Immature natural killer cell (primary cell): Measurements from ENCODE around the gene MUC3A. TPM values are rescaled to one million over a fixed set of nuclear protein-coding genes. Genes with fewer than 3 reads are reported as not detected.
A peak's percentile ranks its signal among the peaks of the same experiment; 100 is the strongest.

Source experiments
- DNase-seq, 3 donors: peaks; one replicate each; pipeline ENCODE4 v3.0.0; 2022; ENCODE audit warnings: mixed read lengths in 1 of 3
- H3K27ac Mint-ChIP-seq, 6 donors: one replicate each; pipeline ENCODE4 v1.8.0; 2020; ENCODE audit warnings: mixed read lengths in 6 of 6, mild to moderate bottlenecking in 5 of 6, inconsistent platforms in 4 of 6, moderate library complexity in 3 of 6
- H3K27me3 Mint-ChIP-seq, 3 donors: one replicate each; pipeline ENCODE4 v1.8.0; 2020 to 2021; ENCODE audit warnings: low read depth in 3 of 3, mild to moderate bottlenecking in 3 of 3, mixed read lengths in 3 of 3, moderate library complexity in 3 of 3, inconsistent platforms in 1 of 3
- H3K36me3 Mint-ChIP-seq, 3 donors: one replicate each; pipeline ENCODE4 v1.8.0; 2020; ENCODE audit warnings: mixed read lengths in 3 of 3, inconsistent platforms in 2 of 3, mild to moderate bottlenecking in 2 of 3
- H3K4me1 Mint-ChIP-seq, 2 donors: one replicate each; pipeline ENCODE4 v1.8.0; 2020; ENCODE audit warnings: inconsistent platforms in 2 of 2, mild to moderate bottlenecking in 2 of 2, mixed read lengths in 2 of 2, moderate library complexity in 1 of 2
- H3K4me3 Mint-ChIP-seq, 5 donors: one replicate each; pipeline ENCODE4 v1.8.0; 2020; ENCODE audit warnings: mild to moderate bottlenecking in 5 of 5, mixed read lengths in 5 of 5, inconsistent platforms in 3 of 5, moderate library complexity in 3 of 5
- H3K9me3 Mint-ChIP-seq, 6 donors: one replicate each; pipeline ENCODE4 v1.8.0; 2020; ENCODE audit warnings: mild to moderate bottlenecking in 6 of 6, mixed read lengths in 6 of 6, inconsistent platforms in 4 of 6, moderate library complexity in 3 of 6
- polyA plus RNA-seq, 3 donors: library from polyadenylated mRNA; unstranded; fragments of 300-500 nt; fragmentation: Illumina TruSeq; gene quantifications; one replicate each; pipeline ENCODE4 v1.2.3, GENCODE V29; 2021

MUC3A gene
- polyA plus RNA-seq, 3 donors from 2014 or later: not detected

DNA sequence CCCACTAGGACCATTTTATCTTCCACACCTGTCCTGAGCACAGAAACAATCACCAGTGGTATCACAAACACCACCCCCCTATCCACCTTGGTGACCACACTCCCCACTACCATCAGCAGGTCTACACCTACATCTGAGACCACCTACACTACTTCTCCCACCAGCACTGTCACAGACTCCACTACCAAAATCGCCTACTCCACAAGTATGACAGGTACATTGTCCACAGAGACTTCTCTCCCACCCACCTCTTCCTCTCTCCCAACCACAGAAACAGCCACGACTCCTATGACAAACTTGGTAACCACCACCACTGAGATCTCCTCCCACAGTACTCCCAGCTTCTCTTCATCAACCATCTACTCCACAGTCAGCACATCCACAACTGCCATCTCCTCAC, 3.3 kb downstream of the MUC3A start:
- Mint-ChIP-seq H3K36me3 (no peaks in the 10 kb centered on the region), H3K4me1 (no peaks in the 10 kb centered on the region), H3K27me3 (peaks cover 0 to 3% (median 0%) of the 10 kb centered on the region in 3 donors), H3K27ac (no peak overlapping the region), H3K9me3 (no peaks in the 10 kb centered on the region), H3K4me3 (no peak overlapping the region)
- DNase-seq: no peak

DNA sequence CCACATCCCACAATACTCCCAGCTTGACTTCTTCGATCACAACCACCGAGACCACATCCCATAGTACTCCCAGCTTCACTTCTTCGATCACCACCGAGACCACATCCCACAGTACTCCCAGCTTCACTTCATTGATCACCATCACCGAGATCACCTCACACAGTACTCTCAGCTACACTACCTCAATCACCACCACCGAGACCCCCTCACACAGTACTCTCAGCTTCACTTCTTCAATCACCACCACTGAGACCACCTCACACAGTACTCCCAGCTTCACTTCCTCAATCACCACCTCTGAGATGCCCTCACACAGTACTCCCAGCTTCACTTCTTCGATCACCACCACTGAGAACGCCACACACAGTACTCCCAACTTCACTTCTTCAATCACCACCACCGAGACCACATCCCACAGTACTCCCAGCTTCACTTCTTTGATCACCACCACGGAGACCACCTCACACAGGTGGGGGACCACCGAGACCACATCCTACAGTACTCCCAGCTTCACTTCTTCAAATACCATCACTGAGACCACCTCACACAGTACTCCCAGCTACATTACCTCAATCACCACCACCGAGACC, 8.6 kb downstream of the MUC3A start:
- no peak overlapping the region for H3K27ac Mint-ChIP-seq
- H3K4me3 Mint-ChIP-seq: no peak overlapping the region
- no peaks in the 10 kb centered on the region for H3K36me3 Mint-ChIP-seq
- H3K4me1 Mint-ChIP-seq: no peaks in the 10 kb centered on the region
- DNase-seq: no peak
- peaks cover 0 to 5% (median 2%) of the 10 kb centered on the region in 3 donors for H3K27me3 Mint-ChIP-seq
- no peaks in the 10 kb centered on the region for H3K9me3 Mint-ChIP-seq

DNA sequence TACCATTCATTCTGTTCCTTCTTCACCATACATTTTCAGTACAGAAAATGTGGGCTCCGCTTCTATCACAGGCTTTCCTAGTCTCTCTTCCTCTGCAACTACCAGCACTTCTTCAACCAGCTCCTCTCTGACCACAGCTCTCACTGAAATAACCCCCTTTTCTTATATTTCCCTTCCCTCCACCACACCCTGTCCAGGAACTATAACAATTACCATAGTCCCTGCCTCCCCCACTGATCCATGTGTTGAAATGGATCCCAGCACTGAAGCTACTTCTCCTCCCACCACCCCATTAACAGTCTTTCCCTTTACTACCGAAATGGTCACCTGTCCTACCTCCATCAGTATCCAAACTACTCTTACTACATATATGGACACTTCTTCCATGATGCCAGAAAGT, 10.6 kb downstream of the MUC3A start:
- H3K27me3 Mint-ChIP-seq: peaks cover 1 to 13% (median 2%) of the 10 kb centered on the region in 3 donors
- DNase-seq: no peak
- H3K9me3 Mint-ChIP-seq: no peaks in the 10 kb centered on the region
- no peak overlapping the region for H3K27ac Mint-ChIP-seq
- H3K4me1 Mint-ChIP-seq: no peaks in the 10 kb centered on the region
- H3K36me3 Mint-ChIP-seq: no peaks in the 10 kb centered on the region
- H3K4me3 Mint-ChIP-seq: no peak overlapping the region

DNA sequence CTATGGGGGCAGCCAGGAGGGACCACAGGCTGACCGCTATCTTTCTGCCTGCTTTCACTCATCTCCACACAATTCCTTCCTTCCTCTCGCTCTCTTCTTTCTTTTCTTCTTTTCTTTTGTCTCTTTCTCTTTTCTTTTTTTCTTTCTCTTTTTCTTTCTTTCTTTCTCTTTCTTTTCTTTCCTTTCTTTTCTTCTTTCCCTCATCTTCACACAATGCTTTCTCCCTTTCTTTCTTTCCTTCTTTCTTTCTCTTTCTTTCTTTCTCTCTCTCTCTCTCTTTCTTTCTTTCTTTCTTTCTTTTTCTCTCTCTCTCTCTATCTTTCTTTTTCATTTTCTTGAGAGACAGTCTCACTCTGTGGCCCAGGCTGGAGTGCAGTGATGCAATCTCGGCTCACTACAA, 13.2 kb downstream of the MUC3A start:
- H3K4me3 Mint-ChIP-seq: no peak overlapping the region
- H3K4me1 Mint-ChIP-seq: peaks cover 15 to 19% of the 10 kb centered on the region in 2 donors
- H3K36me3 Mint-ChIP-seq: no peaks in the 10 kb centered on the region
- DNase-seq: no peak
- no peaks in the 10 kb centered on the region for H3K9me3 Mint-ChIP-seq
- H3K27ac Mint-ChIP-seq: no peak overlapping the region
- H3K27me3 Mint-ChIP-seq: peaks cover 7 to 28% (median 20%) of the 10 kb centered on the region in 3 donors

DNA sequence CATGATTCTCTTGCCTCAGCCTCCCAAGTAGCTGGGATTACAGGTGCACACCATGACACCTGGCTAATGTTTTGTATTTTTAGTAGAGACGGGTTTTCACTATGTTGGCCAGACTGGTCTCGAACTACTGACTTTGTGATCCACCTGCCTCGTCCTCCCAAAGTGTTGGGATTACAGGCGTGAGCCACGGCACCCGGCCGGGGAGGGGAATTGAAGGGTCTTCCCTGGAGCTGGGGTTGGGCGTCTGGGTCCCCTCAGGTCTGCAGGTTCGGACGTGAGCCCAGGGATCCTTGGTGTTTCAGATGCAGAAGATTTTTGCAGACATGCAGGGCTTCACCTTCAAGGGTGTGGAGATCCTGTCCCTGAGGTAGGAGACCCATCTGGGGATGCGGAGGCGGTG, 14.1 kb downstream of the MUC3A start:
- DNase-seq: no peak
- Mint-ChIP-seq H3K27ac (no peak overlapping the region), H3K9me3 (no peaks in the 10 kb centered on the region), H3K4me1 (peaks cover 15 to 19% of the 10 kb centered on the region in 2 donors), H3K36me3 (no peaks in the 10 kb centered on the region), H3K27me3 (peaks cover 10 to 31% (median 20%) of the 10 kb centered on the region in 3 donors), H3K4me3 (no peak overlapping the region)

DNA sequence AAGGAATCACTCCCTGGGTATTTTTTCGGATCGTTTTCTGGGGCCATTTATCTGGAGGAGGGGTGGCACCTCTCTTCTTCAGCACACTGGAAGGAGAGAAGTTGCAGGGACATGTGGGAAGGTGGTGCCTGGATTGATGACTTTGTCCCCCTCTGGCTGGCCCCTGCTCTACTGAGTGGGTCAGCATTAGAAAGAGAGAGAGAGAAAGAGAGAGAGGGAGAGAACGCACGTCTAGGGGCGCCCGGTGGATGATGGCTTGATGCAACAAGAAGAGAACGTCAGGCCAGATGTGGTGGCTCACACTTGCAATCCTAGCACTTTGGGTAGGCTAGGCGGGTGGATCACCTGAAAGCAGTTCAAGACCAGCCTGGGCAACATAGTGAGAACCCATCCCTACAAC, 14.5 kb downstream of the MUC3A start:
- no peaks in the 10 kb centered on the region for H3K36me3 Mint-ChIP-seq
- H3K4me1 Mint-ChIP-seq: peaks cover 15 to 19% of the 10 kb centered on the region in 2 donors
- DNase-seq: no peak
- peaks cover 12 to 31% (median 20%) of the 10 kb centered on the region in 3 donors for H3K27me3 Mint-ChIP-seq
- peak overlapping the region in 1 of 5 donors; percentile 12 for H3K4me3 Mint-ChIP-seq
- H3K27ac Mint-ChIP-seq: no peak overlapping the region
- H3K9me3 Mint-ChIP-seq: no peaks in the 10 kb centered on the region

DNA sequence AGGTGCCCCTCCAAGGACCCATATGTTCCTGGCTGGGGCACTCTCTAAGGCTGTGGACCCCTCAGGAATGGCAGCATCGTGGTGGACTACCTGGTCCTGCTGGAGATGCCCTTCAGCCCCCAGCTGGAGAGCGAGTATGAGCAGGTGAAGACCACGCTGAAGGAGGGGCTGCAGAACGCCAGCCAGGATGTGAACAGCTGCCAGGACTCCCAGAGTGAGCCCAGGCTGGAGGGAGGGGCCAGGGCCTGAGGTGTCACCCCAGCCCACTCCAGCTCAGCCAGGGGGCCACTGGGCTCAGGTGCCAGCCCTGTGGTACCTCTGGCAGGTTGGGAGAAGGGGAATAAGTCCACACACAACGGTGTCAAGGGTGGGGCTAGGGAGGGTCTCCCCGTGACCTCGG, 15.3 kb downstream of the MUC3A start:
- peaks cover 15 to 38% (median 20%) of the 10 kb centered on the region in 3 donors for H3K27me3 Mint-ChIP-seq
- peaks cover 15 to 19% of the 10 kb centered on the region in 2 donors for H3K4me1 Mint-ChIP-seq
- H3K36me3 Mint-ChIP-seq: no peaks in the 10 kb centered on the region
- peak overlapping the region in 1 of 5 donors; percentile 88 for H3K4me3 Mint-ChIP-seq
- no peak for DNase-seq
- H3K27ac Mint-ChIP-seq: no peak overlapping the region
- H3K9me3 Mint-ChIP-seq: no peaks in the 10 kb centered on the region

DNA sequence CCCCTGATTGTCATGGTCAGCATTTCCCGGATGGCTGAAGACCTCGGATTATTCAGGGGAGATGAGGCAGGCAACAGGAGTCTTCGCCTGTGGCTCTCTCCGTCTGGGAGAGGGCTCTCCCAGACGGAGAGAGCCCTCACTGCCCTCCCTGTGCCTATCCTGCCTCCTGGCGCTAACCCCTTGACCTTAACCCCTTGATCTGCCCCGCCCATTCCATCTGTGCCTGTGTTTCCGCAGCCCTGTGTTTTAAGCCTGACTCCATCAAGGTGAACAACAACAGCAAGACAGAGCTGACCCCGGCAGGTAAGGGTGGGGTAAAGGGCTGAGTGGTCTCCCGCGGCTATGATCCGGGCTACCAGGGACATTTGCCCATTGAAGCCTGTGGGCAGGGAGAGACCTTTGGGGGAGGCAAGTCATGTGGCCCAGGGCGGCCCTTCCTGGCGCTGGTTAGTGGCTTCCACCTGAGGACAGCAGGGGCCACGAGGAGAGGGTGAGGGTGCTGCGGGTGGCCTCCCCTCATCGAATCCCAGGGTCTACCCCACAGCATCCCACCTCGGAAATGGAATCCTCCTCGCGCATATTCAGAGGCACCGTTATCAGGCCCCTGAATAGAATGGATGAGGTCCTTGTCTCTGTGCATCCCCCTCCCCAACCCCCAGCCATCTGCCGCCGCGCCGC, 15.8 kb downstream of the MUC3A start:
- Mint-ChIP-seq H3K4me1 (peaks cover 15 to 19% of the 10 kb centered on the region in 2 donors), H3K27ac (no peak overlapping the region), H3K27me3 (peaks cover 15 to 40% (median 20%) of the 10 kb centered on the region in 3 donors), H3K9me3 (no peaks in the 10 kb centered on the region), H3K4me3 (peak overlapping the region; percentile 68 to 88 (median 81)), H3K36me3 (no peaks in the 10 kb centered on the region)
- DNase-seq: no peak

DNA sequence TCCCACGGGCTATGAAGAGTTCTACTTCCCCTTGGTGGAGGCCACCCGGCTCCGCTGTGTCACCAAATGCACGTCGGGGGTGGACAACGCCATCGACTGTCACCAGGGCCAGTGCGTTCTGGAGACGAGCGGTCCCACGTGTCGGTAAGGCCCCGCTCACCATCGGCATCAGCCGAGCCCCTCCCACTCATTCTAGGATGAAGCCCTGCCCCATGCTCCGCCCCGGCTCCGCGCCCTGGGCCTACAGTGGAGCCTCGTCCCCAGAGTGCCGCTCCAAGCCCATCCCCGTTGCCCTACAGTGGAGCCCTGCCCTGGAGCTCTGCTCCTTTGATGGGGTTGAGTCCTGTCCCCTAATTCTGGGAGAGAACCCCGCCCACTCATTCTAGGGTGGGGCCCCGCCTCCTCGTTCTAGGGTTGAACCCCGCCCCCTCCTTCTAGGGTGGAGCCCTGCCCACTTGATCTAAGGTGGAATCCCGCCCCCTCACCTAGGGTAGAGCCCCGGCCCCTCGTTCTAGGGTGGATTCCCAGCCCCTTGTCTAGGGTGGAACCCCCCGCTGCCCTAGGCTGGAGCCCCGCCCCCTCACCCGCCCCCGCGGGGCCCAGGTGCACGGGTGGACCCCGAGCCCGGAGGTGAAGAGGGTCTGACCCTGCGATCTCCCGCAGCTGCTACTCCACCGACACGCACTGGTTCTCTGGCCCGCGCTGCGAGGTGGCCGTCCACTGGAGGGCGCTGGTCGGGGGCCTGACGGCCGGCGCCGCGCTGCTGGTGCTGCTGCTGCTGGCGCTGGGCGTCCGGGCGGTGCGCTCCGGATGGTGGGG, 16.6 kb downstream of the MUC3A start:
- DNase-seq: peak; percentile 53 to 64 (median 55)
- Mint-ChIP-seq H3K9me3 (no peaks in the 10 kb centered on the region), H3K36me3 (no peaks in the 10 kb centered on the region), H3K27me3 (peaks cover 15 to 40% (median 20%) of the 10 kb centered on the region in 3 donors), H3K4me1 (peaks cover 15 to 19% of the 10 kb centered on the region in 2 donors), H3K27ac (no peak overlapping the region), H3K4me3 (peak overlapping the region; percentile 68 to 88 (median 81))

DNA sequence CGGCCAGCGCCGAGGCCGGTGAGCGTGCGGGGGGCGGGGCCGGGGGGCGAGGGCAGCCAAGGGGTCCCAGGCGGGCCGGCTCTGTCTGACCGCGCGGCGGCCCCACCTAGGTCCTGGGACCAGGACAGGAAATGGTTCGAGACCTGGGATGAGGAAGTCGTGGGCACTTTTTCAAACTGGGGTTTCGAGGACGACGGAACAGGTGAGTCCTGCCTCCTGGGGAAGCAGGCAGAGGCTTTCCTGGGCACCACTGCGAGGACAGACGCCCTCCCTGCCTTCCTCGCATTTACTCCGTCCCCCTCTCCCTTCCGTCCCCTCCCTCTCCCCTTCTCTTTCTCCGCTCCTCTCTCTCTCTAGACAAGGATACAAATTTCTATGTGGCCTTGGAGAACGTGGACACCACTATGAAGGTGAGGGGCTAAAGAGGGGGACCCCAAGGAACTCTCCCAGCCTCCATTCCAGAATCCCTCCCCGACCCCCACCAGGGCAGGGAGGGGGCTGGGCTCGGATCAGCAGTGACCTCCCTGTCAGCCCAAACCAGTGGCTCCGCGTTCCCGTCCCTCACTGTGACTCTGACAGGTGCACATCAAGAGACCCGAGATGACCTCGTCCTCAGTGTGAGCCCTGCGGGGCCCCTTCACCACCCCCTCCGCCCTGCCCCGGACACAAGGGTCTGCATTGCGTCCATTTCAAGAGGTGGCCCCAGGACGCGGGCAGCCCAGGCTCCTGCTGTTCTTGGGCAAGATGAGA, 17.4 kb downstream of the MUC3A start:
- H3K27me3 Mint-ChIP-seq: peaks cover 15 to 40% (median 21%) of the 10 kb centered on the region in 3 donors
- no peak overlapping the region for H3K27ac Mint-ChIP-seq
- DNase-seq: no peak
- H3K4me1 Mint-ChIP-seq: peaks cover 15 to 19% of the 10 kb centered on the region in 2 donors
- no peaks in the 10 kb centered on the region for H3K9me3 Mint-ChIP-seq
- H3K4me3 Mint-ChIP-seq: peak overlapping the region; percentile 47 to 80 (median 54)
- H3K36me3 Mint-ChIP-seq: no peaks in the 10 kb centered on the region

DNA sequence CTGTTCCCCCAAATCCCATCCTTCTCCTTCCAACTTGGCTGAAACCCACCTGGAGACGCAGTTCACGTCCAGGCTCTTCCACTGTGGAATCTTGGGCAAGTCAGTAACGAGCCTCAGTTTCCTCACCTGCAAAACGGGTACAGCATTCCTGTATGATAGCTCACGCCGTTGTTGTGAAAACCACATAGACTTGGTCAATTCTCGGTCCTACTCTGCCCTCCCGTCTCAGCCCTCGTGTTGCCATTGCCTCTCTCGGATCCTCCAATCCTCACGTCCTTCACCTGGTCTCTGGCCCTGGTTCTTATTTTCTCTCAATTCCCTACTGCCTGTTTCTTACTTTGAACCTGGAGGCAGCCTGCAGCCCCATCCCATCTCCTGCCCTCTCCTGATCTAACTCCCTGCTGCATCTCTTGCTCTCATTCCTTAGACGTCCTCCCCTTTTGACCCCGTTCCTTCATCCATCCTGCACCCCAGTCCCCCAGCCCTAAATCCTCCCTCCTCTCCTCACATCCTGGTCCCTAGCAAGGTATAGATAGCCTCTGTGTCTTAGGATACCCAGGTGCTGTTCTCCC, 18.0 kb downstream of the MUC3A start:
- Mint-ChIP-seq H3K4me1 (peaks cover 15 to 19% of the 10 kb centered on the region in 2 donors), H3K4me3 (peak overlapping the region; percentile 44 to 80 (median 54)), H3K9me3 (no peaks in the 10 kb centered on the region), H3K27me3 (peaks cover 15 to 40% (median 21%) of the 10 kb centered on the region in 3 donors), H3K36me3 (no peaks in the 10 kb centered on the region), H3K27ac (no peak overlapping the region)
- DNase-seq: no peak

DNA sequence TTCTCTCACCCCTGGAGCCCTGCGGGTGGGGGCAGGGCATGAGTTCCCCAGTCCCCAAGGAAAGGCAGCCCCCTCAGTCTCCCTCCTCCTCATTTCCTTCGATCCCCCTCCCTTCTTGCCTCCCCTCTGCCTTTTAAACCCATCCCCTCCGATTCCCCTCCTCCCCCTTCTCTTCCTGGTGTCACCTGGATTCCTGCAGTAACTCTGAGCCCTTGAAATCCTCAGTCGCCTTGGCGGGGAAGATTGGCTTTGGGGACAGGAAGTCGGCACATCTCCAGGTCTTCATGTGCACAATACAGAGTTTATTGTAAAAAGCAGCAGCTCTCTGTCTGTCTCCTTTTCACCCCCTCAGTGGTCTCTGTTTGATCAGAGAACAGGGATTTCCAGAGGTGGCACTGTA, 18.7 kb downstream of the MUC3A start:
- Mint-ChIP-seq H3K27me3 (peaks cover 14 to 33% (median 19%) of the 10 kb centered on the region in 3 donors), H3K36me3 (no peaks in the 10 kb centered on the region), H3K9me3 (no peaks in the 10 kb centered on the region), H3K27ac (no peak overlapping the region), H3K4me3 (peak overlapping the region in 1 of 5 donors; percentile 7), H3K4me1 (peaks cover 15 to 19% of the 10 kb centered on the region in 2 donors)
- no peak for DNase-seq

DNA sequence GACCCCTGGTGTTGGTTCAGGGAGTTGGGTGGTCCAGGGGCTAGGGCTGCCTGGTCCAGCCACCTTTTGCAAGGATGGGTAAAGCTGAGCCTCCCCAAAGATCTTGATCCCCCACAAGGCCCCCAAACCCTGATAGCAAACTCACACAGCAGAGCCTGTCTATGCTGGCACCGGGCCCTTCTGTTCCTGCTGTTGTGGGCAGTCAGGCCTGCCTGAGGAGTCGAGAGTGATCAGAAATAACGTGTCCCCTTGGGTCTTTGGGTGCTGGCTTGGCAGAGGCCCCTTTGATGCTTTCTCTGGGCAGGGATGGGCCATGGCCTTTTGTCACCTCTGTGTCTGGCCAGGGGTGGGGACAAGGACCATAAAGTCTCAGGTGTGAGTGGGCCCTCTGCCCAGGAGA, 19.3 kb downstream of the MUC3A start:
- DNase-seq: no peak
- Mint-ChIP-seq H3K9me3 (no peaks in the 10 kb centered on the region), H3K36me3 (no peaks in the 10 kb centered on the region), H3K27me3 (peaks cover 14 to 33% (median 19%) of the 10 kb centered on the region in 3 donors), H3K27ac (no peak overlapping the region), H3K4me3 (no peak overlapping the region), H3K4me1 (peaks cover 15 to 19% of the 10 kb centered on the region in 2 donors)
